Thymus (tissue), 11 donors: Measurements from ENCODE around the gene OSBPL10. TPM values are rescaled to one million over a fixed set of nuclear protein-coding genes. Genes with fewer than 3 reads are reported as not detected.
A peak's percentile ranks its signal among the peaks of the same experiment; 100 is the strongest.
"Not testable (repeated sequence)": the region's sequence is repeated elsewhere in the genome, so short reads cannot be mapped to it uniquely, and the experiment has no call there.

Source experiments
- DNase-seq, 9 donors: peaks; one replicate each; pipeline ENCODE4 v3.0.0-alpha.2; 2013; ENCODE audit warnings: low spot score in 9 of 9, low read depth in 6 of 9, missing footprints in 1 of 9
- H3K27ac ChIP-seq, 2 donors: one replicate each; pipeline ENCODE4 v1.5.1; 2013; ENCODE audit warnings: control low read depth in 1 of 2, low read depth in 1 of 2, low read length in 1 of 2, mild to moderate bottlenecking in 1 of 2, moderate library complexity in 1 of 2
- H3K27me3 ChIP-seq, 2 donors: one replicate each; pipeline ENCODE4 v1.5.1; 2013; ENCODE audit warnings: low read length in 1 of 2; ENCODE audit not compliant: control insufficient read depth in 2 of 2, insufficient read depth in 1 of 2
- H3K36me3 ChIP-seq, 2 donors: one replicate each; pipeline ENCODE4 v1.5.1; 2013; ENCODE audit warnings: low read length in 1 of 2, mild to moderate bottlenecking in 1 of 2, moderate library complexity in 1 of 2; ENCODE audit not compliant: control insufficient read depth in 2 of 2, insufficient read depth in 2 of 2
- H3K4me1 ChIP-seq, 2 donors: one replicate each; pipeline ENCODE4 v1.5.1; 2013; ENCODE audit warnings: low read length in 2 of 2; ENCODE audit not compliant: control insufficient read depth in 2 of 2, insufficient read depth in 2 of 2
- H3K4me3 ChIP-seq, 2 donors: one replicate each; pipeline ENCODE4 v1.5.1; 2013; ENCODE audit warnings: low read length in 2 of 2, control low read depth in 1 of 2, mild to moderate bottlenecking in 1 of 2
- H3K9me3 ChIP-seq, 2 donors: one replicate each; pipeline ENCODE4 v1.5.1; 2013; ENCODE audit warnings: low read length in 1 of 2, mild to moderate bottlenecking in 1 of 2; ENCODE audit not compliant: control insufficient read depth in 2 of 2, insufficient read depth in 1 of 2
- WGBS: extraction: QIAGEN DNeasy Blood & Tissue Kit; methylation state at CpG from one replicate; pipeline ENCODE4 v1.1.7; 2013; 5-methylcytosine and 5-hydroxymethylcytosine counted together
- polyA plus RNA-seq: library from polyadenylated mRNA; stranded (reverse); fragments of 200-250 nt; gene quantifications from one replicate; pipeline ENCODE4 v1.2.3, GENCODE V29; 2013
- total RNA-seq: library from RNA; stranded (reverse); fragments of 120-200 nt; gene quantifications from one replicate; pipeline ENCODE4 v1.2.4, GENCODE V29; 2013
- donor health status: healthy.

The OSBPL10 gene
- total and polyA plus RNA-seq, 2 donors = 1.4 to 2.1 TPM

DNA sequence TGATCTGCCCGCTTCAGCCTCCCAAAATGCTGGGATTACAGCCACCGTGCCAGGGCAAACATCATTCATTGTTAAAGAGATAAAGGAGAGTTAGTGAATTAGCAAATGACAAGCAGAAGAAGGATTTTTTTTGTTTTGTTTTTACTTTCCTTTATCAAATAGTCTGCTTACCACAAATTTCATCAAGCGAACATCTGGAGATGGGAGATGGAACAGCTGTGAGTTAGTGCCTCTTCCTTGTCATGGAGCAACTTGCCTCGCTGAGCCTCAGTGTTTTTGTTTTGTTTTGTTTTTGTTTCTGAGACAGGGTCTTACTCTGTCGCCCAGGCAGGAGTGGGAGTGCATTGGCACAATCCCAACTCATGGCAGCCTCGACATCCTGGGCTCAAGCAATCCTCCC, 16.4 kb upstream of the OSBPL10 start:
- no peaks in the 10 kb centered on the region for H3K27me3 ChIP-seq
- no peak overlapping the region for H3K4me3 ChIP-seq
- no peaks in the 10 kb centered on the region for H3K4me1 ChIP-seq
- 82% methylated on average over 6 of the region's 6 CpGs for WGBS
- H3K27ac ChIP-seq = no peak overlapping the region
- H3K36me3 ChIP-seq = no peaks in the 10 kb centered on the region
- no peak for DNase-seq
- H3K9me3 ChIP-seq = no peaks in the 10 kb centered on the region

DNA sequence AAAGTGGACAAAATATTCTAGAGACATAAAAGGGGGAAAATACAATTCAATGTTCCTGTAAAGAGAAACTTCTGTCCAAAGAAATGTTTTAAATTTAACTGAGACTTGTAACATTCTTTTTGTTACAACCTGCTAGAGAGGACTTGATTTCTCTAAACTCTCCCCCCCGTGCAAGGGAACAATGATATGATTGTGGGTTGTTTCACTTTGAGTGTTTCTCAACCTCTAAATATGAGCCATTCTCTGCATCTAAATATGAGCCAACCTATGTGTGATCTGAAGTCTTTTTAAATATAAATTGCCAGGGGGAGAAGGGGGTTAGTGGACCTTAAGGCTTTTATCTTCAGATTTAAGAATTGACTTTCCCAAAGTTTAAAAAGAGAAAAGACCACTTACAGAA, 15.1 kb upstream of the OSBPL10 start:
- WGBS = 98% methylated on average over 1 of the region's 1 CpG
- Histone ChIP-seq H3K9me3 (no peaks in the 10 kb centered on the region), H3K36me3 (no peaks in the 10 kb centered on the region), H3K27me3 (no peaks in the 10 kb centered on the region), H3K4me1 (no peaks in the 10 kb centered on the region), H3K4me3 (no peak overlapping the region), H3K27ac (no peak overlapping the region)
- DNase-seq = no peak

DNA sequence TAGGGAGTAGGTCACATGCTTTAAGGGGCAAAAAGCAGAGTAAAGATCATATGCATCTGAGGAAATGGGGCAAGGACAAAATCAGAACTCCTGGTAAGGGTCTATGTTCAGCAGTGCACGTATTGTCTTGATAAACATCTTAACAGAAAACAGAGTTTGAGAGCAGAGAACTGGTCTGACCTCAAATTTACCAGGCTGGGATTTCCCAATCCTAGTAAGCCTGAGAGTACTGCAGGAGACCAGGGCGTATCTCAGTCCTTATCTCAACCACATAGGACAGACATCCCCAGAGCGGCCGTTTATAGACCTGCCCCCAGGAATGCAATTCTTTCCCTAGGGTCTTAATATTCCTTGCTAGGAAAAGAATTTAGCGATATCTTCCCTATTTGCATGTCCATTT, 14.0 kb upstream of the OSBPL10 start:
- H3K27ac ChIP-seq, H3K9me3 ChIP-seq, H3K4me1 ChIP-seq, H3K4me3 ChIP-seq, H3K36me3 ChIP-seq, H3K27me3 ChIP-seq, DNase-seq: not testable (repeated sequence)
- 81% methylated on average over 5 of the region's 5 CpGs for WGBS

DNA sequence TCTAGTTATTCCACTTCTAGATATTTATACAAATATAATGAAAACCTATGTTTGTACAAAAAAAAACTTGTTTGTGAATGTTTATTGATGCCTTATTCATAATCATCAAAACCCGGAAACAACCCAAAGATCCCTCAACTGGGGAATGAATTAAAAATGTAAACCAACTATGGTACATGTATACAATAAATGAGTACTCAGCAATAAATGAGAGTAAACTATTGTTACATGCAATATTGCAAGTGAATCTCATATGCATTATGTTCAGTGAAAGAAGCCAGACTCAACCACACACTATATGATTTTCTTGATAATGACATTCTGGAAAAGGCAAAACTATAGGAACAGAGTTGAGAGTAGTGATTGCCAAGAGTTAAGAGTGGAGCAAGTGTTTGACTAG, 12.8 kb upstream of the OSBPL10 start:
- 99% methylated on average over 1 of the region's 1 CpG for WGBS

GRCh38 chr3:31992995-31993394, 11.9 kb upstream of the OSBPL10 start:
- H3K9me3 ChIP-seq = not testable (repeated sequence)
- WGBS = 98% methylated on average over 6 of the region's 6 CpGs

More for the DNA sequence above, 12.8 kb upstream of the OSBPL10 start:
- H3K27ac ChIP-seq = no peak overlapping the region
- H3K4me3 ChIP-seq = no peak overlapping the region
- DNase-seq = no peak
- H3K27me3 ChIP-seq = no peaks in the 10 kb centered on the region
- H3K4me1 ChIP-seq = no peaks in the 10 kb centered on the region
- no peaks in the 10 kb centered on the region for H3K36me3 ChIP-seq
- H3K9me3 ChIP-seq = no peaks in the 10 kb centered on the region

GRCh38 chr3:31988271-31988670, 7.2 kb upstream of the OSBPL10 start:
- DNase-seq = no peak
- H3K27me3 ChIP-seq = peaks cover 0 to 2% of the 10 kb centered on the region in 2 donors
- no peaks in the 10 kb centered on the region for H3K9me3 ChIP-seq
- no peaks in the 10 kb centered on the region for H3K4me1 ChIP-seq
- no peak overlapping the region for H3K27ac ChIP-seq
- H3K36me3 ChIP-seq = no peaks in the 10 kb centered on the region
- 96% methylated on average over 1 of the region's 1 CpG for WGBS
- no peak overlapping the region for H3K4me3 ChIP-seq

More at GRCh38 chr3:31992995-31993394, 11.9 kb upstream of the OSBPL10 start:
- not testable (repeated sequence) for DNase-seq, H3K36me3 ChIP-seq, H3K4me3 ChIP-seq, H3K4me1 ChIP-seq, H3K27ac ChIP-seq, H3K27me3 ChIP-seq

DNA sequence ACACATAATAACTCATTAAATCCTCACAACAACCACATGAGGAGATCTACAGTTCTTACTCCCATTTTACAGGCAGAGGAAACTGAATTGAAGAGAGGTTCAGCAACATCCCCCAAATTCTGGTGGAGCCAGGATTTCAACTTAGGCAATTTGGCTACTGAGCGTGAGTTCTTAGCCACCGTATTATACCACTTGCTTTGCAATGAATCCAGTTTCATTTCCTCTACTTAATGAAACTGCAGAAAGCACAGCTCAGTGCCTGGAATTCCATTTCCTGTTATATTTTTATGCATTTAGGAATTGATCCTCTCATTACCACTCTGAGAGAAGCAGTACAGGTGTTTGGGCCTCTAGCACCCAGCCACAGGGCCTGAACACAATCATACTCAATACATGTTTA, 4.8 kb upstream of the OSBPL10 start:
- no peak overlapping the region for H3K4me3 ChIP-seq
- 98% methylated on average over 2 of the region's 2 CpGs for WGBS
- H3K27ac ChIP-seq = no peak overlapping the region
- H3K27me3 ChIP-seq = peaks cover 14 to 27% of the 10 kb centered on the region in 2 donors
- DNase-seq = no peak
- peaks cover 4 to 7% of the 10 kb centered on the region in 2 donors for H3K4me1 ChIP-seq
- H3K36me3 ChIP-seq = no peaks in the 10 kb centered on the region
- H3K9me3 ChIP-seq = no peaks in the 10 kb centered on the region

GRCh38 chr3:31984321-31984720, 3.3 kb upstream of the OSBPL10 start:
- peaks cover 4 to 17% of the 10 kb centered on the region in 2 donors for H3K4me1 ChIP-seq
- WGBS = 96% methylated on average over 4 of the region's 4 CpGs
- peaks cover 25 to 42% of the 10 kb centered on the region in 2 donors for H3K27me3 ChIP-seq
- no peak overlapping the region for H3K4me3 ChIP-seq
- H3K36me3 ChIP-seq = no peaks in the 10 kb centered on the region
- no peaks in the 10 kb centered on the region for H3K9me3 ChIP-seq
- DNase-seq = no peak
- no peak overlapping the region for H3K27ac ChIP-seq

DNA sequence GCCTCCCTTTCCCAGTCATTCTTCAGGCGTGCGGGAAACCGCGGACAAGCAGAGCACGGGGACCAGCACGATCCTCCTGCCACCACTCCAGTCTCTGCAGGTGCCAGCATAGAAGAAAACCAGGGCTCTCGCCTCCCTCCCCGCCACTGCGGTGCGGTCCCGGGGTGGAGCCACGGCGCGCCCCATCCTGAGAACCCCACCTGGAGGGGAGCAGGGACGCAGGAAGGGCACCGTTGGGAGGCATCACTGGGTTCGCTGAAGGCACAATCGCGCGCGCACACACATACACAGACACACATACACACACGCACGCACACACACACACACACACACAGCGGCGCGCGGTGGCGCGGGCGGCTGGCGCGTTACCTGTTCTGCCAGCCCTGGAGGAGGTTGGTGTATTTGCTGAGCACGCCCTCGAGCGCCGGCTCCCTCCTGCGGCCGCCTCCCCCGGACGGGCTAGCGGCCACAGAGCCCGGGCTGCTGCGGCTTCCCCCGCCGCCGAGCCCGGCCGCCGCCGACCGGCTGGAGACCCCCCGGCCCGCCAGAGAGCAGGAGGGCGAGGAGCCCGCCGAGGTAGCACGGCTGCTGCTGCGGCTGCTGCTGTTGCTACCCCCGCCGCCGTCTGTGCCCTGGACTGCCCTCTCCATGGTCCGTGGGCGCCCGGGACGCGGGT, 394 bp downstream of the OSBPL10 start:
- Histone ChIP-seq H3K27me3 (peaks cover 25 to 62% of the 10 kb centered on the region in 2 donors), H3K4me3 (peak overlapping the region; percentile 38 to 47), H3K27ac (peak overlapping the region in 1 of 2 donors; percentile 53), H3K4me1 (peaks cover 4 to 17% of the 10 kb centered on the region in 2 donors), H3K36me3 (no peaks in the 10 kb centered on the region), H3K9me3 (no peaks in the 10 kb centered on the region)
- peak in 6 of 9 donors; percentile 11 to 58 (median 29) for DNase-seq
- under 1% methylated on average over 66 of the region's 66 CpGs for WGBS
